ENCODE data around the gene HERC4. TPM values are rescaled to one million over a fixed set of nuclear protein-coding genes. Genes with fewer than 3 reads are reported as not detected.

The HERC4 gene
- total RNA-seq, 1 experiment from 2014 or later: 36.5 TPM

- POLR2A ChIA-PET: no interaction called here
- no peaks in the 10 kb centered on the region for H3K79me2 ChIP-seq (ENCODE audit: insufficient read depth, low read length)
Measured at GRCh38 chr10:68087685-68088401, 12.8 kb upstream of the HERC4 start.

More at GRCh38 chr10:68087685-68088401, 12.8 kb upstream of the HERC4 start:
- H3K36me3 ChIP-seq (ENCODE audit: control insufficient read depth in 1 of 2, insufficient read depth in 2 of 2, low read length in 2 of 2): no peaks in the 10 kb centered on the region
- CTCF ChIA-PET: interaction anchor here (1.6 to 5.5 kb wide), 2 partner anchors 9 to 69 kb away, joined by 7 to 41 read pairs; no protein-coding TSS in a partner anchor
- no peaks in the 10 kb centered on the region for H3K9me2 ChIP-seq (ENCODE audit: insufficient read depth)
- peak overlapping the region; percentile 40 for H3K9ac ChIP-seq (ENCODE audit: low read length)
- H3K4me2 ChIP-seq (ENCODE audit: low read length): peak overlapping the region; percentile 56
- H3K9me3 ChIP-seq (ENCODE audit: control insufficient read depth in 1 of 2, insufficient read depth in 1 of 2, low read depth in 1 of 2, low read length in 2 of 2): no peaks in the 10 kb centered on the region
- H3K4me3 ChIP-seq (replicated peaks in 1 of 2; ENCODE audit: low read depth in 1 of 2, low read length in 2 of 2): no peak overlapping the region
- ATAC-seq (peak; percentile 44), DNase-seq (ENCODE audit: low read depth, low spot score) (no peak)
- BruUV-seq (replicated peaks): no TSS peak
- H3K27ac ChIP-seq (ENCODE audit: low read depth, low read length): no peak overlapping the region
- no peaks in the 10 kb centered on the region for H3K27me3 ChIP-seq (ENCODE audit: insufficient read depth, low read length)
- TF ChIP-seq MAX (IDR thresholded peaks at IDR 0.05) (peak; percentile 56; the same call in 1 of the 2 replicates), SIN3A (IDR thresholded peaks at IDR 0.05; ENCODE audit: low read depth) (0 out of 2 replicates have a peak, but pooled peaks have one; percentile 26), REST (IDR thresholded peaks at IDR 0.05; ENCODE audit: low read depth) (no peak), ATF3 (IDR thresholded peaks at IDR 0.05) (no peak), RAD21 (IDR thresholded peaks at IDR 0.05; ENCODE audit: low read depth) (peak; percentile 28; the same call in 1 of the 2 replicates)
- RAD21 ChIA-PET (ENCODE audit: low non-redundant PET in 1 of 2, low total read pairs in 2 of 2, uncharacterized antibody in 2 of 2, unreplicated experiment in 2 of 2): no interaction called here
- H2AFZ ChIP-seq (ENCODE audit: low read depth, low read length, poor library complexity, severe bottlenecking): peak overlapping the region; percentile 85
- intact Hi-C loops (cut with micrococcal nuclease): no loop called here
- H4K20me1 ChIP-seq (ENCODE audit: insufficient read depth): no peaks in the 10 kb centered on the region
- H3K4me1 ChIP-seq (ENCODE audit: control insufficient read depth in 1 of 2, insufficient read depth in 2 of 2, low read length in 2 of 2): peaks cover 11 to 63% of the 10 kb centered on the region in 2 experiments
